GM19463 (cell line): ENCODE measurements around the gene STK17A.
"Not testable (repeated sequence)": the region's sequence is repeated elsewhere in the genome, so short reads cannot be mapped to it uniquely, and the experiment has no call there.

Experiments
- ATAC-seq: cut with Tn5 transposase; IDR thresholded peaks from one replicate; pipeline ENCODE4 v1.9.1; 2021; ENCODE audit warnings: mild to moderate bottlenecking, moderate library complexity; ENCODE audit not compliant: unreplicated experiment

Gene STK17A

GRCh38 chr7:43653891-43654504, 71.1 kb downstream of the STK17A start:
- ATAC-seq, result no peak

- no peak for ATAC-seq
These were observed 72.7 kb downstream of the STK17A start for GRCh38 chr7:43655584-43655983.

GRCh38 chr7:43656997-43657396, 74.1 kb downstream of the STK17A start:
- ATAC-seq, result no peak

GRCh38 chr7:43658718-43659548, 76.0 kb downstream of the STK17A start:
- ATAC-seq, result peak; percentile 69

GRCh38 chr7:43659549-43659896, 76.6 kb downstream of the STK17A start:
- ATAC-seq, result no peak

- ATAC-seq, result no peak
These were observed 77.2 kb downstream of the STK17A start for GRCh38 chr7:43660141-43660540.

- ATAC-seq, result no peak
These were observed 81.8 kb downstream of the STK17A start for GRCh38 chr7:43664681-43665080.

GRCh38 chr7:43666938-43667337, 84.0 kb downstream of the STK17A start:
- ATAC-seq, result no peak

- no peak for ATAC-seq
These were observed 85.1 kb downstream of the STK17A start for GRCh38 chr7:43668035-43668434.

GRCh38 chr7:43669286-43670081, 86.6 kb downstream of the STK17A start:
- ATAC-seq, result peak; percentile 69

- no peak for ATAC-seq
These were observed 88.6 kb downstream of the STK17A start for GRCh38 chr7:43671521-43671920.

- not testable (repeated sequence) for ATAC-seq
These were observed 90.5 kb downstream of the STK17A start for GRCh38 chr7:43673243-43673976.

GRCh38 chr7:43674559-43675436, 91.9 kb downstream of the STK17A start:
- ATAC-seq, result no peak
